ENCODE measurements around the gene ATP11A.
"Not testable (repeated sequence)": the region's sequence is repeated elsewhere in the genome, so short reads cannot be mapped to it uniquely, and the experiment has no call there.

Gene ATP11A

DNA sequence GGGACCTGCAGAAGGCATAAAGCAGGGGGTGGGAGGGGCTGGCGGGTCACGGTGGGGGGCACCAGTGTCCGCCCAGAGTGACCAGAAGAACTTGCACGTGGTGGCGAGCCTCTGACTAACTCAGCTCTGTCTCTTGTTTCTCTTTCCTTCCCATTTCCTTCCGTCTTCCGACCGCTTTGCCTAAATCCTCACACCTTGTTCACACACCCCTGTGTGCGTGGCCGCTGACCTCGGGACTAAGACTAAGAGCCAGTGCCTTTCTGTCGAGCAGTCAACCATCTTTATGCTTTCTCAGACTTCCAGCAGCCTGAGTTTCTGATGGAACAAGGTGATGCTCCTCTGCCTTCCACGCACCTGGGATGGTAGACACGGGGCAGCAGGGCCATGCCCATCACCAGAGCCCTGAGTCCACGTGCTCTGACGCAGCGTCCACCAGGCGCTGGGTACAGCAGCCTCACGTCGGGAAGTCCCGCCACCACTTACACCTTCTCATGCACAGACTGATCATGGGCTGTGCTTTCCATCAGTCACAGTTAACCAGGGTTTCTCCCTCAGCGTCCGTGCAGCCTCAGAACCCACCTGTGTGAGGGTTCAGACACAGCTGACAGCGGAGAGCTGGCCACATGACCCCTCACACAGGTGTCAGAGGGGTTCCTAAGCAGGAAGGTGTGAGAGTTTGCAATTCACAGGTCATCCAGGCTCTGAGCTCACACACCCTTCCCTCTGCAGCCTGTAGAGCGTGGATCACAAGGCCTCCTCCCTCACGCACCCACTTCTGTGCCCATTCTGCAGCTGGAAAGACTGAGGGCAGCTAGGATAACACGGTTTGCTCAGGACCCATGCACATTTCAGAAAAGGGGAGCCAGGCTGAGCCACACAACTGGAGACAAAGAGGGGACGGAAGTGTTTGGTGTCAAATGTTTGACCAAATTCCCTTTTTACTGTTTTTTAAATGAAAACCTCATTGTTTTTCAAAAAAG lies 188.4 kb downstream of the ATP11A start:
- DNase-seq (ENCODE audit: low read depth in 2 of 2): no peak

DNA sequence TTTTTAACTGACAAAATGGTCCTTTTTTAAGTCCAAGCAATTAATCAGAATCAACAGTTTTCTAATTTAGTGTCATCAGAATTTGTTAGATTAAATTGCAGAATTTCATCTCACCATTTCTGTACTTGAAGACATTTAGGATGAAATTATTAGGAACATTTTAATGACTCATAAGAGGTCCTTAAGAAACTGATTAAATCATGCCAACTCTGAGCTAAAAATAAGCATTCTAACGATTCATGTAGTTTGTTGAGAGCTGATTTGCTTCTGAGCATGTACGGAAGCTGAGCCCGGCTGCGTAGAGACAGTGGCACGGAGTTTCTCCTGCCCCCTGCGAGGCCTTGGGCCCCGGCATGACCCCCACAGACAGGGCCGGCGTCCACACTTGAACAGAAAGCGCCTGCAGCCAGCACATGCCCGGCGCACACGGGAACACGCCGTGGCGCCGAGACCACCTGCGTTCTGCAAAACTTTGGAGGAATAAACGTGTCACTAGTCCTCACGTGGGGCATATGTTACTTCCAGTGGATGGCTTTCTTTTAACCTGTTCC lies 189.5 kb downstream of the ATP11A start:
- DNase-seq (ENCODE audit: low read depth in 2 of 2): no peak

DNA sequence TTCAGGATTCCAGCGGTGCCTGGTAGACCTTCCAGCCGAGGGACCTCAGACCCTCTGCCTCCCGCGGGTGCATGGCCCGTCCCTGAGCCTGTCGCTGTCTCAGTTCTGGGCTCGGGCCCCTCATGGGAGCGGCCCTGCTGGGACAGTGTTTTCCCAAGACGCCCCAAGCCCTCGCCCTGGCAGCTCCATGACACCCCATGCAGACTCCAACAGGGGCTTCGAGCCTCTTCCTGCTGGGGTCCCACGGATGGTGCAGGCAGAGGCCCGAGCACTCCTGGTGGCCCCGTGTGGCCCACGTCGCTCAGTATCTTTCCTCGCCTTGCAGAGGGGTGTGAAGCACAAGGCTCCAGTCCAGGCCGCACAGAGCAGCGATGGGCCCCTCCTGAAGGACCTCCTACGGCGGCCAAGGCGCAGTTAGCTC lies 190.4 kb downstream of the ATP11A start:
- no peak for DNase-seq (ENCODE audit: low read depth in 2 of 2)

DNA sequence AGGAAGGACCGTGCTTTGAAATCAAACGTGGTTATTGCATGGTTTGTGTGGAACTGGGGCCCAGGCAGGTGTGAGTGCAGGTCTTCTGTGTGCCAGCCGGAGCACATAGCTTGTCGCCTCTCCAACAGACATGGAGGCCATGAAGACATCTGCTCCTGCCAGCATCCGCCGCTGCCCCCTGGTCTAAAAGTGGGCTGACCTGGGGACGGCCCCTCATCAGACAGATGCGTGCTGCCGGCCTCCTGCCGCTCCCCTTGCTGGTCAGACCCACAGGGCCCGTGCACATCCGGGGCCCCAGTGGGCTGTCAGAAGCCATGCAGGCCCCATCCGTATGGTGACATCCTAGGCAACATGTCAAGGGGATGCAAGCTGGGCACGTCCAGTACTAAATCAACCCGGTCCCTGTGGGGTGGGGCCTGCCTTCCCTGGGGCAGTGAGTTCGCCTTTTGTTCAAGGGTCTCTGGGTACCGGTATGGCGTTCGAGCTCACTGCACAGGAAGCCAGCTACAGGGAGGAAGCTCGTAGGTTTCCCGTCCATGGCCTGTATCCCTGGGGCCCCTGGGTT lies 191.2 kb downstream of the ATP11A start:
- no peak for DNase-seq (ENCODE audit: low read depth in 2 of 2)

DNA sequence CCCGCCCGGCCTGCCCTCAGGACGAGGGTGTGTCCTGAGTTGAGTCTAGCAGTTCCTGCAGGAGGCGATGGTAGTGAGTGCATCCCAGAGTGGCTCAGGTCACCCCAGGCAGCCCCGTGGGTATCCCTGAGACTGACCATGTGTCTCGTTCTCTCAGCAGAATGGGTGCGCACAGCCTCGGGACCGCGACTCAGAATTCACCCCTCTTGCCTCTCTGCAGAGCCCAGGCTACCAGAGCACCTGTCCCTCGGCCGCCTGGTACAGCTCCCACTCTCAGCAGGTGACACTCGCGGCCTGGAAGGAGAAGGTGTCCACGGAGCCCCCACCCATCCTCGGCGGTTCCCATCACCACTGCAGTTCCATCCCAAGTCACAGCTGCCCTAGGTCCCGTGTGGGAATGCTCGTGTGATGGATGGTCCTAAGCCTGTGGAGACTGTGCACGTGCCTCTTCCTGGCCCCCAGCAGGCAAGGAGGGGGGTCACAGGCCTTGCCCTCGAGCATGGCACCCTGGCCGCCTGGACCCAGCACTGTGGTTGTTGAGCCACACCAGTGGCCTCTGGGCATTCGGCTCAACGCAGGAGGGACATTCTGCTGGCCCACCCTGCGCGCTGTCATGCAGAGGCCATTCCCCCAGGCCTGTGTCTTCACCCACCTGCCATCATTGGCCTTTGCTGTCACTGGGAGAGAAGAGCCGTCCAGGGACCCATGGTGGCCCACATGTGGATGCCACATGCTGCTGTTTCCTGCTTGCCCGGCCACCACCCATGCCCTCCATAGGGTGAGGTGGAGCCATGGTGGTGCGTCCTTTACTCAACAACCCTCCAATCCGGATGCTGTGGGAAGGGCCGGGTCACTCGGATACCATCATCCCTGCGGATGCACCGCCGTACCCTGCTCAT lies 192.1 kb downstream of the ATP11A start:
- no peak for DNase-seq (ENCODE audit: low read depth in 2 of 2)

DNA sequence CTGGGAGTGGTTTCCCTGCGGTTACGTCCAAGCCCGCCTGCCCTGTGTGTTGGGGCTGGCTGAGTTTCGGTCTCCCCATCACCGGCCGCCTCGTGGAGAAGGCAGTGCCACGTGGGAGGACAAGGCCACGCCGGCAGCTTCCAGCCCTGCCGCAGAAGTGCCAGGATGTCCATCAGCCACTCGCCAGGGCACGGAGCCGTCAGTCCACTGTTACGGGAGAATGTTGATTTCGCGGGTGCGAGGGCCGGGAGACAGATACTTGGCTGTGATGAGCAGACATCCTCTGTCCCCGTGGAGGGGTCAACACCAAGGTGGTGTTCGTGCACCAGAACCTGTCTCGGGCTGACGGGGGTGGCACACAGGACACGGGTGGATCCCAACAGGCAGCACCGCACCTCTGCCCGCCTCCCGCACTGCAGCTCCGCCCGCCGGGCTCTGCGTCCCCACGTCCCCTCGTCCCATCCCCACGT lies 192.8 kb downstream of the ATP11A start:
- DNase-seq (ENCODE audit: low read depth in 2 of 2): no peak

DNA sequence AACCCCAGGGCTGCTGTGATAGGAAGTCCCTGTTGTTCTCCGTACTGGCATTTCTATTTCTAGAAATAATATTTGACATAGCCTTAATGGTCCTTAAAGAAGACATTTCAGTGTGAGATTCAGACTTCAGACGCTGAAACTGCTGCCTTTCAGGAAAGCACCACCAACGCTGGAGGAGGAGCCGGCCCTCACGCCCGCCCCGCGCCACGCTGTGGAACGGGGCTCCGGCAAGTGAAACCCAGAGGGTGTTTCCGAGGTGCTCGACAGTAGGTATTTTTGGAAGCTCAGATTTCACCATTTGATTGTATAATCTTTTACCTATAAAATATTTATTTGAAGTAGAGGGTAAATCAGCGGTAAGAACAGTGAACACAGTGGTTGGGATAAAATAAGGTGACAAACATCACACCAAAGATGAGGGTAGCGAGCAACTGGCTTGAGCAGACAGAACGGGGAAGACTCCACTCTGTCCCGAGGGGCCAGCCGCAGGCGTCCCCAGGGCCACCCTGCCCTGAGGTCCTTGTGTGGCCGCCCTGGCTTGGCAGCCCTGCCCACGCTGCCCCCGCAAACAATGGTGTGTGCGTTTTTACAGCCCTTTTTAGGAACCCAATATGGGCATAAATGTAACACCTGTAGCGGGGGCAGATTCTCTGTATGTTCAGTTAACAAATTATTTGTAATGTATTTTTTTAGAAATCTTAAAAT lies 193.6 kb downstream of the ATP11A start:
- no peak for DNase-seq (ENCODE audit: low read depth in 2 of 2)

DNA sequence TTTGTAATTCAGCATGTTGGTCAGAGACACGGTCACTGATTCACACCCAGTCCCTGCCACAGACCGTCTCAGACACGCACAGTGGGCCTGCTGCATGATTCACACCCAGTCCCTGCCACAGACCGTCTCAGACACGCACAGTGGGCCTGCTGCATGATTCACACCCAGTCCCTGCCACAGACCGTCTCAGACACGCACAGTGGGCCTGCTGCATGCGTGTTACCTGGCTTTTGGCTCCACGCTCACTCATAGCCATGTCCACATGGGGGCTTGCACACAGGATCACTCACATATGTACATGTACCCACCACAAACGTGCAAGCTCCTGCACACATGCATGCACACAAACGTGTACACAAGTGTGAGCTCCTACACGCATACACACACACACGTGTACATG lies 194.9 kb downstream of the ATP11A start:
- not testable (repeated sequence) for DNase-seq (ENCODE audit: low read depth in 2 of 2)

DNA sequence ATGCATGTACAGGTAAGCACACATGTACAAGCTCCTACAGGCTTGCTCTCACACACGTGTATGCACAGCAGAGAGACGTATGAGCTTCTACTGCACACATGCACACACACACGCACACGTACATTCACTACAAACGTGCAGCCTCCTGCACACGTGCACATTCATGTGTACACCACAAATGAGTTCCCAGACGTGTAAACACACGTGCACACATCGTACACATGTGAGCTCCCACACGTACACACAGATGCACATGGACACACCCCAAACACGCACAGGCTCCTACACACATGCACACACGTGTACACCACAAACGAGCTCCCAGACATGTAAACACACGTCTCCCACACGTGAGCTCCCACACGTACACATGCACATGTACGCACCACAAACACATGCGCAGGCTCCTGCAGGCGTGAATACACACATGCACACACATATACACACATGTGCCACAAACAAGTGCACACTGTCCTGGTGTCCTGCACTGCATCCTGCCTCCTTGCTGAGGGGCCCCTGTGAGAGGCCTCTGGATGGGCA lies 195.5 kb downstream of the ATP11A start:
- no peak for DNase-seq (ENCODE audit: low read depth in 2 of 2)

DNA sequence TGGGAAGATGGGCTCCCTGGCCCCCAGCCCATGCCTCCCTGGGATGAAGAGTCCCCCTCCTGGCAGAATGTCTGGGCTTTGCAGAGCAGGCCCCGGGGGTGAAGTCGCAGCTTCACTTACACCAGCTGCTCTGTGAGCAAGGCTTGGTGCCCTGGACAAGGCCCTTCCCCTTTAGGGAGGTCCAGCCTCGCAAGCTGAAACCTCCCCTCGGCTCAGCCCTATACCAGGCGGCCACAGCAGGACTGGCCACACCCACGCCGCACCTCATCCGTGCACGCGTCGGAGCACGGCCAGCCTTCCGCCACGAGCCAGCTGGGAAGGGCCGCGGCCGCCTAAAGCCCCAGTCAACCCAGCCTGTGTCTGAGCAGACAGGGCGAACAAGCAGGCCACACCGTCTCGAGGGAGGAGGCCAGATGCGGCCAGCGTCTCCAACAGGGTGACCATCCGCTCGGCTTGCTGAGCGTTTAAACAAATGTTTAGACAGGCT lies 196.0 kb downstream of the ATP11A start:
- DNase-seq (ENCODE audit: low read depth in 2 of 2): no peak

DNA sequence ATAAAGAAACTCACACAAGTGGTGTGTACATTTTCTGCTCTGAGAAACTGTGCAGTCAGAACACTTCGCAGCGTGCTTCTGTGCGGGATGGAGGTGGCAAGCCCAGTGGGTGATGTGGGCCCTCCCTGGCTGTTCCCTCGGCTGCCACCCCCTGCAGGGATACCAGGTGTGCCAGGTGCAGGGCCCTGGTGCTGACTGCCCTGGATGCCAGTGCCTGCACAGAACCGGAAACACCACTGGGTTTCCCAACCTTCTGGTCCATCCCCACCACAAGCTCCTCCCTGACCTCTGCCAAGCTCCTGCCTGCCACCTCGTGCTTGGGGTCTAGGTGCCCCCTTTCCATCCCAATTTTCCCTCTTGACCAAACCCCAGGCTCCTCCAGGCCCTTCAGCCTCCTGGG lies 197.3 kb downstream of the ATP11A start:
- no peak for DNase-seq (ENCODE audit: low read depth in 2 of 2)

DNA sequence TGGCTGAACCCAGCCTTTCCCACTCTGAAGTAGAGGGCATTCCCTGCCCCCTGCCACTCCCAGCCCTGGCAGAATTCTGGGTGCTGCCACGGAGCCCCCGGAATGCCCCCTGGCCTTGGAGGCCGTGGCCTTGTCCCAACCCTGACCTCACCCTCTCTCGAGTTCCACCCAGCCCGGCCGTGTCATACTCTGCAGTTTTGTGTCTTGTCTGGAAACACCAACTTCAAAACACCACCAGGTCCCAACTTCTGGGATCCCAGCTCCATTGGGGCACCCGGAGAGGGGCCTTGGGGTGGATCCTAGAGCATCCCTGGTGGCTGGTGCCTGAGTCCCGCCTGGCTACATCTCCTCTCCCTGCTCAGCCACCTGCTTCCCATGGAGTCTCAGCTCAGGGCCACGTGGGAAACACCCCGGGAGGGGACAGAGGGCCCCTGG lies 197.7 kb downstream of the ATP11A start:
- no peak for DNase-seq (ENCODE audit: low read depth in 2 of 2)

DNA sequence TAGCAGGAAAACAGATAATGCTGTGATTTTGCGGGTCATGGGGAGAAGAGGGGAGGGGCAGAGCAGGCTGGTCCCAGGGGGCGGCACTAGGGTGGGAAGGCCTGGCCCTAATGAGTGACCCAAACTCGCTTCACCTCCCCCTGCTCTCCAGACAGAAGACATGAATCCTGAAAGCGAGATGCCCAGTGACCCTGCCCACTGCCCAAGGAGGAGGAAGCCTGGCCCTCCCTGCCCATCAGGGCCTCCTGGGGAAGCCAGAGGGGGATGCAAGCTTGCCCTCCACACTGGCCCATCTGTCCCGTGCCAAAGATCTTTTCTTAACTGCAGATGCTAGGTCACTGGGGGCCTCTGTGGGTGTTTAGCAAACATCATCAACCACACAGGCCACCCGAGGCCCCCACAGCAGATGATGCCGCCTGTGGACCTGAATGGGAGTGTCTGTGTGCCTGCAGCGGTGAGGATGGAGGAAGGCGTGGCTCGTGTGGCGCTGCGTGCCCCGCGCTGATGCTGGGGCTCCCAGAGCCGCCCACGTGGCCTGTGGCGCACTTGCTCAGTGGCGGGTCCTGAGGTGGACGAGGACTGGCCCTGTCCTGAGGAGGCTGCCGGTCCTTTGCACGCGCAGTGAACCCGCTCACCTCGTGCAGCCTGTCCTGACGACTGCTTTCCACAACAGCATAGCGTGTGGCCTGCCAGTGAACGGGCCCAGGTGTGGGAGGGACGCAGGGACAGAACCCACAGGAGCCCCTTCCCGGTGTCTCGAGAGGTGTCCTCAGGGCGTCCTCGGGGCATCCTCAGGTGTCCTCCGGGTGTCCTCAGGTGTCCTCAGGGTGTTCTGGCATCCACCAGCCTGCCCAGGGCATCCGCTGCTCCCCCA lies 198.6 kb downstream of the ATP11A start:
- DNase-seq (ENCODE audit: low read depth in 2 of 2): no peak

DNA sequence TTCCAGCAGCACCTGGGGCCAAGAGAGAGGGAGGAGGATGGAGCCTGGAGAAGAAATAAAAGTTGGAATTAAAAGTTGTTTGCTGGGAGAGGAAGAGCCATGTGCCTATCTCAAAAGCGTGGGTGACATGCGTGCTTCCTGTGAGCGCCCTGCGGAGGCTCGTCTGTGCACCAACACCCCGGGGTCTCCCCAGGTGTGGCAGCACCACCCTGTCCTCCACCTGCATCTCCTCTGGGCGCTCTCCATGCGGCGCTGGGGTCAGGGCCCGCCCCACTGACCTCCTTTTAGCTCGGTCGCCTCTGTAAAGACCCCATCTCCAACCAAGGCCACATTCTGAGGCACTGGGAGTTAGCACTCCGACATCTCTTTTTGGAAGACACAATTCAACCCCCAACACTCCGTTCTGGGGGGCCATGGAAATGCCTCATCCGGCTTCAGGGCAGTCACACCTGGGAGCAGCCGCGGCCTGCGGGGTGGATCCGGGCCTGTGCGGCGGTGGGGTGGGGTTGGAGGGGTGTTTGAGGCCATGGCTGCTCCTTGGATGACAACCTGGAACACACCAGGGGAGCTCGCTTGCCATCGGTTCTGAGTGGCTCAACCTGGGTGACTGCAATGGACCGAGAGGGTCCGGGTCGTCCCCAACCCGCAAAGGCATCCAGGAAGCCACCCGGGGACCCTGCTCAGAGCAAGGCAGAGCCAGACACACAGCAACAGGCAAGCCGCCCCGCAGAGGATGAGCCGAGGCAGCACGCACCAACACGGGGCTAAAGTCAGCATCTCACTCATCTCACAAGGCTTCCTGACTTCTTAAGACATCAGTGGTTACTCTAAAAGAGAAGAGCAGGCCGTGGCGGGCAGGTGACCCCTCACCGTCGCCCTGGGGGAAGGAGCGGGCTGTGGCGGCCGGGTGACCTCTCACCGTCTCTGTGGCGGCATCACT lies 199.8 kb downstream of the ATP11A start:
- no peak for DNase-seq (ENCODE audit: low read depth in 2 of 2)

DNA sequence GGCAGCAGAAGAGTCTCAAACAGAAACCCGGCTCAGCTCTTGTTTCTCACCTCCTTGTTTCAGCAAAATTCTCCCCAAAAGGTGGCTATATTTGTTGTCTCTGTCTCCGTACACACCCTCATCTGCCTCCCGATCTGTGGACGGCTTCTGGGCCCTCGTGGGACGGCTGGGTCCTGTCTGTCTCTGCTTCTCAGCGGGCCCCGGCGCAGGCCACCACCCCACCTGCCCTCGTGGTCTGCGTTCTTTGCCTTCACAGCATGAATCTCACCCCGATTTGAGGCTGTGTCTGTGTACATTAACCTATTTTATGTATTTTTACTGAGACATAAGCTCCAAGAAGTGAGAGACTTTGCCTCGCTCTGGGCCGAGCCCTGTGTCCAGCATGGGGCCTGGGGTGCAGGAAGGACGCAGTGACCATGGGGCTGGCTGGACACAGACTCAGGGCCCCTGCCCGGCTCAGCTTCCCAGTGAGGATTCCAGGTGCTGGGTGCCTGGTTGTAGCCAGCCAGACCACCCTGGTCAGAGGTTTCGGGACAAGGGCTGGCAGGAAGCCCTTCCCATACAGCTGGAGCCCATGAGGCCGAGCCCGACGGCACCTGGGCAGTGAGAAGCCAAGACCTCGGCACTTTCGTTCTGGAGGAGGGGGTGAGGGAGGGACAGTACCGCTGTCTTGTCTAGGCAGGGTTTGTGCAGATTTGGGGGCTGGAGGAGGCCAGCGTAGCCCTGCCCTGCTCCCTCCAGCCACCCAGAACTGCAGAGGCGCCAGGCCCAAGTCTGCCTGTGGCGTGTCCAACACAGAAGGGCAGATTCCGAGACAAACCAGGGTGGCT lies 200.7 kb downstream of the ATP11A start:
- no peak for DNase-seq (ENCODE audit: low read depth in 2 of 2)

DNA sequence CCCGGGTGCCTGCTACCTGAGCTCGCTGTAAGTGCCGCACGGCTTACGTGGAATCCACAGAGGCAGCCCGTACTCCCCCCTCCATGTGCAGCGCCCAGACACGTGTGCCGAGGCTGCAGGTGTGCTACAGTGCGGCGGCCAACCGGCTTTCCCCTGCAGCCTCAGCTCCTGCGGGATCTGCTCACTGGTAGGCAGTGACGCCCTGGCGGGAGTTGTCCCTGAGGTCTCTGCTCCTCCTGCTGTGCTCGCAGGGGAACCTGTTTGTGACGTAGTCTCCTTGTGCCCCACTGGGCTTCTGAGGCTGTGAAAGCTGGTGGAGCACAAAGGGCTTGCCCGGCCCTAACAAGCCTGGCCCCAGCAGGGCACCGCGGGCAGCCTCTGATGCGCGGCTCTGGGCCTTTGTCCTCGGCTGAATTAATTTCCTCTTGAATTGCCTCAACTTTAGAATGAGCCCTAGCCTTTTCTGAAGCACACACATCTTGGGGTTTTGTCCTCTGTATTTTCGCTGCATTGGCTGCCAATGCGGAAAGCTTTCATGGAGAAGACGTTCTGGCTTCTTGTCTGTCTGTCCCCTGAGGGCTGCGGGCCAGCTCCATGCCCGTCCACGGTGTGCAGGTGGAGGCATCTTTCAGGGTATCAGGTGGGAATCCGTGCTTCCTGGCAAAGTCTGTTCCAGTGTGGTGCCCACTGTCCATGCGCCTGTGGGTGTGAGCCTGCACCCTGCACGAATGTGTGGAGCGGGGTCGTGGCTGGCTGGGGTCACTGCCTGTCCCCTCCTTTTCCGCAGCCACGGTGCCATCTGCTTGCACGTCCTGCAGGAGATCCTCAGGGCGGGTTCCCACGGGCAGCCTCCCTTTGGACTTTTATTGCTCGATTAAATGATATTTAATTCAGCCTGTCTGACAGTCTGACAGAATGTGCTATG lies 201.9 kb downstream of the ATP11A start:
- no peak for DNase-seq (ENCODE audit: low read depth in 2 of 2)
